Brain pericyte (primary cell): ENCODE measurements around the gene NKAIN4.

Source experiments
- DNase-seq: peaks from one replicate; pipeline ENCODE4 v3.0.0-alpha.2; 2012; ENCODE audit warnings: low read depth, low spot score

Gene NKAIN4

GRCh38 chr20:63194007-63194796 lies 60.1 kb downstream of the NKAIN4 start:
- DNase-seq, result no peak

- DNase-seq, result no peak
These were observed 61.5 kb downstream of the NKAIN4 start for GRCh38 chr20:63192721-63193120.

- no peak for DNase-seq
These were observed 62.9 kb downstream of the NKAIN4 start for GRCh38 chr20:63191400-63191799.

GRCh38 chr20:63190828-63191227 lies 63.4 kb downstream of the NKAIN4 start:
- no peak for DNase-seq
